HepG2 (cell line): ENCODE results near the gene FGD4. TPM values are rescaled to one million over a fixed set of nuclear protein-coding genes. Genes with fewer than 3 reads are reported as not detected.
"Not testable (repeated sequence)": the region's sequence is repeated elsewhere in the genome, so short reads cannot be mapped to it uniquely, and the experiment has no call there.

Source experiments
- ARNTL ChIP-seq: sonication (generic); formaldehyde crosslinking; IDR thresholded peaks from 2 replicates; pipeline ENCODE4 v1.4.0; 2020; ENCODE audit warnings: mild to moderate bottlenecking, missing genetic modification reagents
- BCL6 ChIP-seq: IDR thresholded peaks from 2 replicates; pipeline ENCODE4 v1.6.1; 2016; ENCODE audit warnings: missing genetic modification reagents, missing compliant biosample characterization
- HDAC1 ChIP-seq: sonication (generic); formaldehyde crosslinking; IDR thresholded peaks from 2 replicates; pipeline ENCODE4 v1.5.1; 2020; ENCODE audit warnings: mild to moderate bottlenecking, missing genetic modification reagents
- HDAC2 ChIP-seq: sonication (generic); formaldehyde crosslinking; IDR thresholded peaks from 2 replicates; pipeline ENCODE4 v1.4.0; 2020; ENCODE audit warnings: missing genetic modification reagents
- MED1 ChIP-seq: sonication (generic); formaldehyde crosslinking; IDR thresholded peaks from 2 replicates; pipeline ENCODE4 v1.4.0; 2020; ENCODE audit warnings: missing genetic modification reagents
- NR2C2 ChIP-seq: sonication (generic); formaldehyde crosslinking; IDR thresholded peaks from 2 replicates; pipeline ENCODE4 v1.4.0; 2020; ENCODE audit warnings: missing genetic modification reagents, mild to moderate bottlenecking, moderate library complexity, borderline replicate concordance
- NR2F6 ChIP-seq, 2 experiments: IDR thresholded peaks; 2 replicates each; pipeline ENCODE4 v1.6.1; 2016; ENCODE audit warnings: antibody characterized with exemption in 1 of 2, mild to moderate bottlenecking in 1 of 2
- PITX1 ChIP-seq: sonication (generic); formaldehyde crosslinking; IDR thresholded peaks from 2 replicates; pipeline ENCODE4 v1.5.1; 2020; ENCODE audit warnings: mild to moderate bottlenecking, missing genetic modification reagents
- POGZ ChIP-seq: sonication (generic); formaldehyde crosslinking; IDR thresholded peaks from 2 replicates; pipeline ENCODE4 v1.4.0; 2020; ENCODE audit warnings: mild to moderate bottlenecking, missing genetic modification reagents
- PPARG ChIP-seq: conservative IDR thresholded peaks from 2 replicates; pipeline ENCODE4 v1.6.1; 2016; ENCODE audit warnings: missing biosample characterization, missing genetic modification reagents
- RARA ChIP-seq: IDR thresholded peaks from 2 replicates; pipeline ENCODE4 v1.6.1; 2016; ENCODE audit warnings: missing genetic modification reagents, missing compliant biosample characterization
- RXRB ChIP-seq: IDR thresholded peaks from 2 replicates; pipeline ENCODE4 v1.6.1; 2016; ENCODE audit warnings: borderline replicate concordance, missing genetic modification reagents, missing compliant biosample characterization
- SOX13 ChIP-seq, 3 experiments: fragments of 450-650 bp in 1 of 3; sonication (generic) in 1 of 3; formaldehyde crosslinking in 1 of 3; IDR thresholded peaks in 2 of 3; conservative IDR thresholded peaks in 1 of 3; 2 replicates each; pipeline versions ENCODE4 v1.5.0 to v1.6.1; 2016 to 2020; ENCODE audit warnings: antibody characterized with exemption in 1 of 3, mild to moderate bottlenecking in 1 of 3, missing compliant biosample characterization in 1 of 3, missing genetic modification reagents in 1 of 3, moderate library complexity in 1 of 3
- SOX6 ChIP-seq, 2 experiments: fragments of 450-650 bp in 1 of 2; sonication (generic) in 1 of 2; formaldehyde crosslinking in 1 of 2; IDR thresholded peaks; 2 replicates each; pipeline versions ENCODE4 v1.4.0 to v1.6.1; 2017 to 2020; ENCODE audit warnings: antibody characterized with exemption in 1 of 2, mild to moderate bottlenecking in 1 of 2, missing genetic modification reagents in 1 of 2
- SP5 ChIP-seq: IDR thresholded peaks from 2 replicates; pipeline ENCODE4 v1.6.1; 2016; ENCODE audit warnings: low read depth, borderline replicate concordance
- ZFX ChIP-seq: sonication (generic); formaldehyde crosslinking; IDR thresholded peaks from 2 replicates; pipeline ENCODE4 v1.4.0; 2020; ENCODE audit warnings: mild to moderate bottlenecking, low read depth, missing genetic modification reagents, moderate library complexity
- ZNF292 ChIP-seq: sonication (generic); formaldehyde crosslinking; IDR thresholded peaks from 2 replicates; pipeline ENCODE4 v1.8.1; 2022; ENCODE audit warnings: mild to moderate bottlenecking, low read depth, missing genetic modification reagents, borderline replicate concordance
- polyA plus RNA-seq, 8 experiments: library from polyadenylated mRNA; depleted of rRNA in 3 of 8; stranded (reverse) in 7 of 8; unstranded in 1 of 8; fragments of >200 nt; fragmentation: Illumina TruSeq in 4 of 8; extraction: Trizol in 4 of 8; gene quantifications; 2 replicates each; pipeline versions ENCODE4 v1.2.1 to v1.2.3, GENCODE V29; 2011 to 2016; ENCODE audit warnings: low read depth in 4 of 8, missing spikeins in 1 of 8, mixed read lengths in 1 of 8; ENCODE audit not compliant: insufficient read depth in 1 of 8
- total RNA-seq, 5 experiments: library from RNA; depleted of rRNA; stranded (reverse); fragments of >200 nt; fragmentation: Illumina TruSeq; extraction: Trizol; gene quantifications; 2 replicates each; pipeline ENCODE4 v1.2.3, GENCODE V29; 2016; ENCODE audit warnings: low read depth in 1 of 5
- TF ChIP-seq, protein P1 (sequence below): IDR thresholded peaks from 2 replicates; pipeline ENCODE4 v1.6.1; 2016; ENCODE audit warnings: low read depth
- TF ChIP-seq, protein P2 (sequence below): IDR thresholded peaks from 2 replicates; pipeline ENCODE4 v1.6.1; 2016; ENCODE audit warnings: mild to moderate bottlenecking
- TF ChIP-seq, protein P3 (sequence below): IDR thresholded peaks from 2 replicates; pipeline ENCODE4 v1.4.0; 2020; ENCODE audit warnings: mild to moderate bottlenecking, missing genetic modification reagents
- TF ChIP-seq, protein P4 (sequence below): sonication (generic); formaldehyde crosslinking; IDR thresholded peaks from 2 replicates; pipeline ENCODE4 v1.4.0; 2020; ENCODE audit warnings: missing genetic modification reagents

FGD4 gene
- total and polyA plus RNA-seq, 2 of the 13 experiments (the other 11 are each of a cell fraction or from before 2014, with no cell fraction given), result 4.6 to 6.6 TPM

DNA sequence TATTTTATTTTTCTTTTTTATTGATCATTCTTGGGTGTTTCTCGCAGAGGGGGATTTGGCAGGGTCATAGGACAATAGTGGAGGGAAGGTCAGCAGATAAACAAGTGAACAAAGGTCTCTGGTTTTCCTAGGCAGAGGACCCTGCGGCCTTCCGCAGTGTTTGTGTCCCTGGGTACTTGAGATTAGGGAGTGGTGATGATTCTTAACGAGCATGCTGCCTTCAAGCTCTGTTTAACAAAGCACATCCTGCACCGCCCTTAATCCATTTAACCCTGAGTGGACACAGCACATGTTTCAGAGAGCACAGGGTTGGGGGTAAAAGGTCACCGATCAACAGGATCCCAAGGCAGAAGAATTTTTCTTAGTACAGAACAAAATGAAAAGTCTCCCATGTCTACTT lies 163.1 kb downstream of the FGD4 start (continued):
- TF ChIP-seq PITX1 (peak; percentile 89), ARNTL (CRISPR knock-in tag) (0 out of 2 replicates have a peak, but pooled peaks have one; percentile 36), HDAC2 (CRISPR knock-in tag) (0 out of 2 replicates have a peak, but pooled peaks have one; percentile 38), SP5 (CRISPR knock-in tag) (peak; percentile 84), SOX6 (CRISPR knock-in tag; IDR thresholded peaks at IDR 0.05) (peak; percentile 91), BCL6 (peak; percentile 71), POGZ (CRISPR knock-in tag) (peak; percentile 48; the same call in 1 of the 2 replicates), ZFX (peak; percentile 54), SOX13 (CRISPR knock-in tag; conservative IDR thresholded peaks at IDR 0.05 in 1 of 2, IDR thresholded peaks at IDR 0.05 in 1 of 2) (peak in 1 of 2 experiments; percentile 81; a peak in 2 of 4 replicates), HDAC1 (peak; percentile 40; the same call in 1 of the 2 replicates), MED1 (CRISPR knock-in tag) (peak; percentile 41; the same call in 1 of the 2 replicates), ZNF292 (peak; percentile 56; the same call in 1 of the 2 replicates), RARA (CRISPR knock-in tag) (peak; percentile 69), PPARG (peak; percentile 83), NR2C2 (CRISPR knock-in tag) (peak; percentile 65), NR2F6 (IDR thresholded peaks at IDR 0.05) (peak; percentile 33; the same call in 1 of the 2 replicates), NR2F6 (CRISPR knock-in tag; IDR thresholded peaks at IDR 0.05) (peak; percentile 66), RXRB (CRISPR knock-in tag) (peak; percentile 36; the same call in 1 of the 2 replicates)
- TF ChIP-seq, protein P1, sequence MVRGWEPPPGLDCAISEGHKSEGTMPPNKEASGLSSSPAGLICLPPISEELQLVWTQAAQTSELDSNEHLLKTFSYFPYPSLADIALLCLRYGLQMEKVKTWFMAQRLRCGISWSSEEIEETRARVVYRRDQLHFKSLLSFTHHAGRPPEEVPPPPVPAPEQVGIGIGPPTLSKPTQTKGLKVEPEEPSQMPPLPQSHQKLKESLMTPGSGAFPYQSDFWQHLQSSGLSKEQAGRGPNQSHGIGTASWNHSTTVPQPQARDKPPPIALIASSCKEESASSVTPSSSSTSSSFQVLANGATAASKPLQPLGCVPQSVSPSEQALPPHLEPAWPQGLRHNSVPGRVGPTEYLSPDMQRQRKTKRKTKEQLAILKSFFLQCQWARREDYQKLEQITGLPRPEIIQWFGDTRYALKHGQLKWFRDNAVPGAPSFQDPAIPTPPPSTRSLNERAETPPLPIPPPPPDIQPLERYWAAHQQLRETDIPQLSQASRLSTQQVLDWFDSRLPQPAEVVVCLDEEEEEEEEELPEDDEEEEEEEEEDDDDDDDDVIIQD (CRISPR knock-in tag), result peak; percentile 27; the same call in 1 of the 2 replicates
- TF ChIP-seq SOX6, SOX13 (IDR thresholded peaks at IDR 0.05): not testable (repeated sequence)
- TF ChIP-seq, protein P2, sequence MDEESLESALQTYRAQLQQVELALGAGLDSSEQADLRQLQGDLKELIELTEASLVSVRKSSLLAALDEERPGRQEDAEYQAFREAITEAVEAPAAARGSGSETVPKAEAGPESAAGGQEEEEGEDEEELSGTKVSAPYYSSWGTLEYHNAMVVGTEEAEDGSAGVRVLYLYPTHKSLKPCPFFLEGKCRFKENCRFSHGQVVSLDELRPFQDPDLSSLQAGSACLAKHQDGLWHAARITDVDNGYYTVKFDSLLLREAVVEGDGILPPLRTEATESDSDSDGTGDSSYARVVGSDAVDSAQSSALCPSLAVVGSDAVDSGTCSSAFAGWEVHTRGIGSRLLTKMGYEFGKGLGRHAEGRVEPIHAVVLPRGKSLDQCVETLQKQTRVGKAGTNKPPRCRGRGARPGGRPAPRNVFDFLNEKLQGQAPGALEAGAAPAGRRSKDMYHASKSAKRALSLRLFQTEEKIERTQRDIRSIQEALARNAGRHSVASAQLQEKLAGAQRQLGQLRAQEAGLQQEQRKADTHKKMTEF, result 0 out of 2 replicates have a peak, but pooled peaks have one; percentile 31
- TF ChIP-seq, protein P3, sequence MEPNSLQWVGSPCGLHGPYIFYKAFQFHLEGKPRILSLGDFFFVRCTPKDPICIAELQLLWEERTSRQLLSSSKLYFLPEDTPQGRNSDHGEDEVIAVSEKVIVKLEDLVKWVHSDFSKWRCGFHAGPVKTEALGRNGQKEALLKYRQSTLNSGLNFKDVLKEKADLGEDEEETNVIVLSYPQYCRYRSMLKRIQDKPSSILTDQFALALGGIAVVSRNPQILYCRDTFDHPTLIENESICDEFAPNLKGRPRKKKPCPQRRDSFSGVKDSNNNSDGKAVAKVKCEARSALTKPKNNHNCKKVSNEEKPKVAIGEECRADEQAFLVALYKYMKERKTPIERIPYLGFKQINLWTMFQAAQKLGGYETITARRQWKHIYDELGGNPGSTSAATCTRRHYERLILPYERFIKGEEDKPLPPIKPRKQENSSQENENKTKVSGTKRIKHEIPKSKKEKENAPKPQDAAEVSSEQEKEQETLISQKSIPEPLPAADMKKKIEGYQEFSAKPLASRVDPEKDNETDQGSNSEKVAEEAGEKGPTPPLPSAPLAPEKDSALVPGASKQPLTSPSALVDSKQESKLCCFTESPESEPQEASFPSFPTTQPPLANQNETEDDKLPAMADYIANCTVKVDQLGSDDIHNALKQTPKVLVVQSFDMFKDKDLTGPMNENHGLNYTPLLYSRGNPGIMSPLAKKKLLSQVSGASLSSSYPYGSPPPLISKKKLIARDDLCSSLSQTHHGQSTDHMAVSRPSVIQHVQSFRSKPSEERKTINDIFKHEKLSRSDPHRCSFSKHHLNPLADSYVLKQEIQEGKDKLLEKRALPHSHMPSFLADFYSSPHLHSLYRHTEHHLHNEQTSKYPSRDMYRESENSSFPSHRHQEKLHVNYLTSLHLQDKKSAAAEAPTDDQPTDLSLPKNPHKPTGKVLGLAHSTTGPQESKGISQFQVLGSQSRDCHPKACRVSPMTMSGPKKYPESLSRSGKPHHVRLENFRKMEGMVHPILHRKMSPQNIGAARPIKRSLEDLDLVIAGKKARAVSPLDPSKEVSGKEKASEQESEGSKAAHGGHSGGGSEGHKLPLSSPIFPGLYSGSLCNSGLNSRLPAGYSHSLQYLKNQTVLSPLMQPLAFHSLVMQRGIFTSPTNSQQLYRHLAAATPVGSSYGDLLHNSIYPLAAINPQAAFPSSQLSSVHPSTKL (CRISPR knock-in tag), result peak; percentile 69; the same call in 1 of the 2 replicates
- TF ChIP-seq, protein P4, sequence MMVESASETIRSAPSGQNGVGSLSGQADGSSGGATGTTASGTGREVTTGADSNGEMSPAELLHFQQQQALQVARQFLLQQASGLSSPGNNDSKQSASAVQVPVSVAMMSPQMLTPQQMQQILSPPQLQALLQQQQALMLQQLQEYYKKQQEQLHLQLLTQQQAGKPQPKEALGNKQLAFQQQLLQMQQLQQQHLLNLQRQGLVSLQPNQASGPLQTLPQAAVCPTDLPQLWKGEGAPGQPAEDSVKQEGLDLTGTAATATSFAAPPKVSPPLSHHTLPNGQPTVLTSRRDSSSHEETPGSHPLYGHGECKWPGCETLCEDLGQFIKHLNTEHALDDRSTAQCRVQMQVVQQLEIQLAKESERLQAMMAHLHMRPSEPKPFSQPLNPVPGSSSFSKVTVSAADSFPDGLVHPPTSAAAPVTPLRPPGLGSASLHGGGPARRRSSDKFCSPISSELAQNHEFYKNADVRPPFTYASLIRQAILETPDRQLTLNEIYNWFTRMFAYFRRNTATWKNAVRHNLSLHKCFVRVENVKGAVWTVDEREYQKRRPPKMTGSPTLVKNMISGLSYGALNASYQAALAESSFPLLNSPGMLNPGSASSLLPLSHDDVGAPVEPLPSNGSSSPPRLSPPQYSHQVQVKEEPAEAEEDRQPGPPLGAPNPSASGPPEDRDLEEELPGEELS, result peak; percentile 71
